Measurements from ENCODE around the gene EXOSC1. TPM values are rescaled to one million over a fixed set of nuclear protein-coding genes. Genes with fewer than 3 reads are reported as not detected.

The EXOSC1 gene
- total and polyA plus RNA-seq, 2 of the 13 experiments (the other 11 are each of a cell fraction or from before 2014, with no cell fraction given): 36.3 to 39.9 TPM

- H3K4me3 ChIP-seq (replicated peaks in 1 of 3; ENCODE audit: insufficient read depth in 1 of 3, low read depth in 2 of 3, low read length in 3 of 3): peak overlapping the region; percentile 83 to 98 (median 96)
- CTCF ChIA-PET (ENCODE audit: low intra/inter-chr PET ratio, low total read pairs): interaction anchor here (2.1 kb wide), 1 partner anchor 20 kb away, joined by 14 read pairs; no protein-coding TSS in a partner anchor
- WGBS (ENCODE audit: low lambda C conversion rate): 6% methylated on average over 5 of the region's 9 CpGs
- H3K9ac ChIP-seq (ENCODE audit: insufficient read depth, low read depth, low read length): peak overlapping the region; percentile 93
- no TSS peak for BruUV-seq (replicated peaks)
- no peaks in the 10 kb centered on the region for H3K9me3 ChIP-seq (ENCODE audit: low read length)
- H3K4me1 ChIP-seq (ENCODE audit: insufficient read depth, low read length): peaks cover 42% of the 10 kb centered on the region
- H3K4me2 ChIP-seq (ENCODE audit: low read depth, low read length): peak overlapping the region; percentile 91
- intact Hi-C loops (cut with micrococcal nuclease; ENCODE audit: unreplicated experiment) (loop anchor here (2.0 kb wide), 2 partner anchors 17 to 21 kb away; no protein-coding TSS in a partner anchor), in situ Hi-C loops (cut with HindIII; ENCODE audit: extremely low pct_ligation_motif_present, low pct_unique_long_range_greater_than_20kb) (no loop called here)
- H3K36me3 ChIP-seq (replicated peaks in 1 of 2; ENCODE audit: control insufficient read depth in 1 of 2, insufficient read depth in 2 of 2, low read length in 2 of 2): peaks cover 3 to 30% of the 10 kb centered on the region in 2 experiments
- H4K20me1 ChIP-seq (ENCODE audit: insufficient read depth, low read length): peaks cover 33% of the 10 kb centered on the region
- DNase-seq (ENCODE audit: low spot score) (peak; percentile 74), FAIRE-seq (peak; percentile 64), ATAC-seq (peak; percentile 65)
- H2AFZ ChIP-seq (ENCODE audit: low read length): no peak overlapping the region
- POLR2A ChIA-PET: interaction anchor here (0.5 to 2.3 kb wide), 6 partner anchors 10 to 27 kb away, joined by 3 to 7 read pairs (median 4); partner anchors contain the start of gene RRP12
- peak overlapping the region; percentile 89 for H3K27ac ChIP-seq (ENCODE audit: extremely low read length, insufficient read depth, low read length)
- peaks cover 40% of the 10 kb centered on the region for H3K79me2 ChIP-seq (ENCODE audit: insufficient read depth, low read length)
- no peaks in the 10 kb centered on the region; a peak in 1 of 5 replicates for H3K27me3 ChIP-seq (ENCODE audit: control insufficient read depth in 1 of 2, insufficient read depth in 2 of 2, low read length in 2 of 2)
- TF ChIP-seq RCOR2 (CRISPR knock-in tag; IDR thresholded peaks at IDR 0.05) (peak; percentile 27; the same call in 1 of the 2 replicates), PHF5A (CRISPR knock-in tag; IDR thresholded peaks at IDR 0.05; ENCODE audit: low read depth, unreplicated experiment) (no peak), ZNF720 (CRISPR knock-in tag; IDR thresholded peaks at IDR 0.05) (no peak), ZNF724P (CRISPR knock-in tag; IDR thresholded peaks at IDR 0.05; ENCODE audit: borderline replicate concordance) (0 out of 2 replicates have a peak, but pooled peaks have one; percentile 46), GPN1 (CRISPR knock-in tag; IDR thresholded peaks at IDR 0.05; ENCODE audit: borderline replicate concordance) (no peak), GABPA (IDR thresholded peaks at IDR 0.05; ENCODE audit: low read depth, low read length) (no peak), GABPA (CRISPR knock-in tag; IDR thresholded peaks at IDR 0.05; ENCODE audit: low read depth) (0 out of 2 replicates have a peak, but pooled peaks have one; percentile 32), FOXC1 (CRISPR knock-in tag; IDR thresholded peaks at IDR 0.05; ENCODE audit: borderline replicate concordance) (0 out of 2 replicates have a peak, but pooled peaks have one; percentile 35), E2F2 (CRISPR knock-in tag; IDR thresholded peaks at IDR 0.05; ENCODE audit: borderline replicate concordance) (no peak), ZBTB34 (CRISPR knock-in tag; IDR thresholded peaks at IDR 0.05) (peak; percentile 97), ZBTB3 (CRISPR knock-in tag; IDR thresholded peaks at IDR 0.05; ENCODE audit: borderline replicate concordance, low read depth) (no peak), ZBTB37 (CRISPR knock-in tag; IDR thresholded peaks at IDR 0.05) (peak; percentile 84; the same call in 1 of the 2 replicates), SRSF4 (IDR thresholded peaks at IDR 0.05; ENCODE audit: low read depth, low read length, poor library complexity, severe bottlenecking) (no peak), THAP8 (CRISPR knock-in tag; IDR thresholded peaks at IDR 0.05; ENCODE audit: borderline replicate concordance) (no peak), POLR2AphosphoS5 (IDR thresholded peaks at IDR 0.05; ENCODE audit: low read depth, low read length) (0 out of 2 replicates have a peak, but pooled peaks have one; percentile 46), TAF1 (CRISPR knock-in tag; IDR thresholded peaks at IDR 0.05) (peak; percentile 16; the same call in 1 of the 2 replicates), HOXA5 (CRISPR knock-in tag; IDR thresholded peaks at IDR 0.05) (no peak), ZIK1 (CRISPR knock-in tag; IDR thresholded peaks at IDR 0.05; ENCODE audit: borderline replicate concordance, low read depth) (0 out of 2 replicates have a peak, but pooled peaks have one; percentile 34), ZFAT (CRISPR knock-in tag; conservative IDR thresholded peaks at IDR 0.05) (no peak)
Observed at GRCh38 chr10:97427571-97428179, 18.1 kb downstream of the EXOSC1 start.

All from HepG2 (cell line).